GM12878 (cell line): ENCODE measurements around the gene ZNF839. TPM values are rescaled to one million over a fixed set of nuclear protein-coding genes. Genes with fewer than 3 reads are reported as not detected.
A peak's percentile ranks its signal among the peaks of the same experiment; 100 is the strongest.

Experiments used
- ATAC-seq: fragments of 200-7000 bp; cut with Tn5 transposase; 3 replicates; pipeline ENCODE4 v1.9.1; 2020; ENCODE audit warnings: mild to moderate bottlenecking, moderate library complexity
- BruUV-seq: library from RNA; stranded (reverse); fragments of 400-500 nt; replicated peaks from 2 replicates; lab custom pipeline; 2021; lab: Mats Ljungman, UMichigan
- CTCF ChIA-PET: fragments of 300-600 bp; sonication (Branson Sonifier 250); formaldehyde crosslinking; extraction: SDS; loops from one replicate; lab custom pipeline; 2021; ENCODE audit warnings: inconsistent platforms; lab: Yijun Ruan, JAX
- POLR2A ChIA-PET: fragments of 350-600 bp; formaldehyde crosslinking; extraction: SDS; loops from one replicate; lab custom pipeline; 2021; ENCODE audit warnings: inconsistent platforms; lab: Charles Lee
- RAD21 ChIA-PET: fragments of 300-600 bp; sonication (Branson Sonifier 250); formaldehyde crosslinking; loops from one replicate; lab custom pipeline; 2023; ENCODE audit warnings: antibody characterized with exemption; ENCODE audit not compliant: unreplicated experiment; lab: Charles Lee
- SMC1A ChIA-PET: fragments of 300-600 bp; sonication (Branson Sonifier 250); formaldehyde crosslinking; loops from one replicate; lab custom pipeline; 2023; ENCODE audit not compliant: unreplicated experiment, uncharacterized antibody; lab: Charles Lee
- DNase-seq: peaks from one replicate; pipeline ENCODE4 v3.0.0-alpha.2; 2011; ENCODE audit warnings: low read depth, low spot score
- FAIRE-seq: peaks from 3 replicates; lab custom pipeline; 2011; peaks lifted over from hg19 to GRCh38; lab: Jason Lieb, UNC
- H2AFZ ChIP-seq: 2 replicates; pipeline ENCODE4 v1.6.0; 2011; ENCODE audit warnings: low read depth, low read length, control low read depth; ENCODE audit not compliant: control insufficient read depth
- H3K27ac ChIP-seq: 2 replicates; pipeline ENCODE4 v1.5.1; 2011; ENCODE audit warnings: control low read depth; ENCODE audit not compliant: control insufficient read depth, insufficient read depth
- H3K27me3 ChIP-seq, 2 experiments: replicated peaks in 1 of 2; 2 replicates each; pipeline versions ENCODE4 v1.6.0 to v1.6.1; 2011; ENCODE audit warnings: low read length in 1 of 2; ENCODE audit not compliant: control insufficient read depth in 2 of 2, insufficient read depth in 2 of 2
- H3K36me3 ChIP-seq, 2 experiments: 2 replicates each; pipeline ENCODE4 v1.5.1; 2011; ENCODE audit warnings: low read length in 1 of 2; ENCODE audit not compliant: control insufficient read depth in 2 of 2, insufficient read depth in 2 of 2
- H3K4me1 ChIP-seq: 2 replicates; pipeline ENCODE4 v1.6.1; 2011; ENCODE audit warnings: mild to moderate bottlenecking, low read length, moderate library complexity, mixed read lengths; ENCODE audit not compliant: control insufficient read depth, insufficient read depth
- H3K4me2 ChIP-seq: 2 replicates; pipeline ENCODE4 v1.6.0; 2011; ENCODE audit warnings: control low read depth; ENCODE audit not compliant: control insufficient read depth, insufficient read depth
- H3K4me3 ChIP-seq: fragments of 200-600 bp; sonication (generic); 2 replicates; pipeline ENCODE4 v1.5.1; 2016
- H3K79me2 ChIP-seq: 2 replicates; pipeline ENCODE4 v1.6.0; 2011; ENCODE audit warnings: low read length; ENCODE audit not compliant: control insufficient read depth, insufficient read depth
- H3K9ac ChIP-seq: 2 replicates; pipeline ENCODE4 v1.8.0; 2011; ENCODE audit warnings: low read length, control low read depth, mixed read lengths; ENCODE audit not compliant: control insufficient read depth, insufficient read depth
- H3K9me3 ChIP-seq: replicated peaks from 3 replicates; pipeline ENCODE4 v1.5.1; 2011; ENCODE audit warnings: mild to moderate bottlenecking, low read length; ENCODE audit not compliant: control insufficient read depth, insufficient read depth
- H4K20me1 ChIP-seq: 2 replicates; pipeline ENCODE4 v1.6.0; 2011; ENCODE audit not compliant: control insufficient read depth, insufficient read depth
- GABPA ChIP-seq: IDR thresholded peaks from 2 replicates; pipeline ENCODE4 v1.6.1; 2014; ENCODE audit warnings: antibody characterized with exemption, low read depth, mild to moderate bottlenecking, inconsistent platforms
- IKZF2 ChIP-seq, 2 experiments: fragments of 450-650 bp; IDR thresholded peaks; 2 replicates each; pipeline ENCODE4 v1.6.1; 2017; ENCODE audit warnings: mild to moderate bottlenecking in 2 of 2, moderate library complexity in 2 of 2
- ZZZ3 ChIP-seq: IDR thresholded peaks from 2 replicates; pipeline ENCODE4 v1.6.1; 2011; ENCODE audit warnings: low read depth; ENCODE audit not compliant: control insufficient read depth, insufficient read length
- WGBS: methylation state at CpG from one replicate; pipeline ENCODE4 v1.1.6; 2016; ENCODE audit warnings: low lambda C conversion rate; ENCODE audit not compliant: insufficient replicate concordance, insufficient coverage; ENCODE audit errors: missing lambda C conversion rate; 5-methylcytosine and 5-hydroxymethylcytosine counted together
- in situ Hi-C: fragments of 300-500 bp; cut with MboI; formaldehyde crosslinking; loops from 9 replicates; pipeline ENCODE4 v1.14.3; 2018; ENCODE audit warnings: mixed read lengths
- intact Hi-C: fragments of 100-400 bp; cut with micrococcal nuclease; formaldehyde crosslinking; loops from one replicate; pipeline ENCODE4 v1.14.2; 2022; ENCODE audit not compliant: unreplicated experiment
- polyA plus RNA-seq, 11 experiments: library from polyadenylated mRNA; depleted of rRNA in 4 of 11; unstranded in 6 of 11; stranded (reverse) in 5 of 11; fragments of >200 nt; fragmentation: Nextera tagmentation in 4 of 11; fragmentation: Illumina TruSeq in 1 of 11; extraction: Ambion mirVana in 4 of 11; extraction: Trizol in 1 of 11; gene quantifications; 1 replicate in 1 of 11; 2 replicates in 10 of 11; pipeline versions ENCODE4 v1.2.1 to v1.2.3, GENCODE V29; 2011 to 2016; ENCODE audit warnings: inconsistent platforms in 2 of 11, missing spikeins in 2 of 11, low read depth in 1 of 11
- total RNA-seq, 4 experiments: library from RNA; depleted of rRNA in 3 of 4; stranded (reverse); fragments of >200 nt in 3 of 4; fragmentation: Illumina TruSeq in 1 of 4; extraction: Trizol in 1 of 4; gene quantifications; 2 replicates each; pipeline versions ENCODE4 v1.2.1 to v1.2.3, GENCODE V29; 2013 to 2021

The ZNF839 gene
- total and polyA plus RNA-seq, 10 of the 15 experiments (the other 5 are each of a cell fraction or from before 2014, with no cell fraction given) = 1.4 to 14.4 (median 8.6) TPM

- H3K27me3 ChIP-seq = no peaks in the 10 kb centered on the region
Measured at GRCh38 chr14:102316338-102316742, 3.2 kb upstream of the ZNF839 start.

More at GRCh38 chr14:102316338-102316742, 3.2 kb upstream of the ZNF839 start:
- no peaks in the 10 kb centered on the region for H3K36me3 ChIP-seq
- in situ Hi-C loops = loop anchor here (5.0 to 25.0 kb wide), 2 partner anchors 354 to 554 kb away; partner anchors contain the start of genes DYNC1H1 and PPP2R5C
- ChIA-PET POLR2A (interaction anchor here (0.6 to 0.7 kb wide), 2 partner anchors 129 to 358 kb away, joined by 4 to 6 read pairs; no protein-coding TSS in a partner anchor), SMC1A (interaction anchor here (1.0 to 2.6 kb wide), 5 partner anchors 9 to 355 kb away, joined by 3 to 13 read pairs (median 4); no protein-coding TSS in a partner anchor), CTCF (interaction anchor here (0.6 to 3.4 kb wide), 19 partner anchors 11 to 368 kb away, joined by 3 to 14 read pairs (median 4); partner anchors contain the start of genes CINP, MOK and TECPR2), RAD21 (interaction anchor here (0.7 to 1.9 kb wide), 5 partner anchors 11 to 355 kb away, joined by 3 to 7 read pairs (median 5); partner anchors contain the start of gene MOK)
- peak overlapping the region; percentile 87 for H2AFZ ChIP-seq
- H4K20me1 ChIP-seq = no peaks in the 10 kb centered on the region
- peak overlapping the region; percentile 68 for H3K4me3 ChIP-seq
- H3K27ac ChIP-seq = peak overlapping the region; percentile 38; the same call in 1 of the 2 replicates
- no peak for DNase-seq
- peak overlapping the region; percentile 30; the same call in 1 of the 2 replicates for H3K9ac ChIP-seq
- BruUV-seq = no TSS peak
- 3% methylated on average over 10 of the region's 10 CpGs for WGBS
- H3K9me3 ChIP-seq = no peaks in the 10 kb centered on the region
- ATAC-seq = 0 out of 3 replicates have a peak, but pooled peaks have one; percentile 11
- TF ChIP-seq IKZF2 (IDR thresholded peaks at IDR 0.05) (peak in 1 of 2 experiments; percentile 45; a peak in 1 of 4 replicates), GABPA (0 out of 2 replicates have a peak, but pooled peaks have one; percentile 9), ZZZ3 (no peak)
- H3K4me2 ChIP-seq = peak overlapping the region; percentile 50
- intact Hi-C loops = loop anchor here (2.0 to 10.0 kb wide), 6 partner anchors 46 to 612 kb away; partner anchors contain the start of genes CINP, HSP90AA1 and TECPR2
- peaks cover 14% of the 10 kb centered on the region for H3K79me2 ChIP-seq
- no peak for FAIRE-seq
- H3K4me1 ChIP-seq = peaks cover 27% of the 10 kb centered on the region
